Measurements from ENCODE around the gene TACR1.
"Not testable (repeated sequence)": the region's sequence is repeated elsewhere in the genome, so short reads cannot be mapped to it uniquely, and the experiment has no call there.

Gene TACR1, protein sequence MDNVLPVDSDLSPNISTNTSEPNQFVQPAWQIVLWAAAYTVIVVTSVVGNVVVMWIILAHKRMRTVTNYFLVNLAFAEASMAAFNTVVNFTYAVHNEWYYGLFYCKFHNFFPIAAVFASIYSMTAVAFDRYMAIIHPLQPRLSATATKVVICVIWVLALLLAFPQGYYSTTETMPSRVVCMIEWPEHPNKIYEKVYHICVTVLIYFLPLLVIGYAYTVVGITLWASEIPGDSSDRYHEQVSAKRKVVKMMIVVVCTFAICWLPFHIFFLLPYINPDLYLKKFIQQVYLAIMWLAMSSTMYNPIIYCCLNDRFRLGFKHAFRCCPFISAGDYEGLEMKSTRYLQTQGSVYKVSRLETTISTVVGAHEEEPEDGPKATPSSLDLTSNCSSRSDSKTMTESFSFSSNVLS

DNA sequence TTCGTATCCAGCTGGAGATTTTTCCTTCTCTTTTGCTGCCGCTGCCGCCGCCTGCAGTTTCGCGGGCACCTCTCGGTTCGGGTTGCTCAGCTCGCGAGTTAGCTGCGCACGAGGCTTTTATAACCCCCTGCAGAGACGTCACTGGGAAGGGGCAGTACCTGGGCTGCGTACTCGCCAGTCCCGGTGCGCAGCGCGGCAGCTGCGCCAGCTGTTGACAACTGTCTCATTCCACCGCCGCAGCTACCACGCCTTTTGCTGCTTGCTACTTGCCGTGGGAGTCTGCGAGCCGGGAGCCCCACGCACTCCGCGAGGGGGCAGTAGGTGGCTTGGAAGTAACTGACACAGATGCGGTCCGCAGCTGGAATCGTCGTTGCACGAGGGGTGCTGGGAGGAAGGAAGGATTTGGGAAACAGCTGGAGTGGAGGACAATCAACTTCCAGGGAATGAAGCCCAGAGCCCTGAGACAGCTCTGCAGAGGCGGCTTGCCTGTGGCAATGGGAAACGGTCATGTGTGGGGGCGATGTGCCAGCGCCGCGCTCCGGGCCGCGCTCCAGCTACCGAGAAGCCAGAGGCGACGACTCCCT lies at the start of gene TACR1:
TACR1 (minus strand) TSS at position 93 of the 584 bp plus-strand sequence. CDS start 586 bp downstream, outside the sequence.
- no peak for DNase-seq

- not testable (repeated sequence) for DNase-seq
Observed at GRCh38 chr2:75248581-75248980, 49.3 kb upstream of the TACR1 start.

DNA sequence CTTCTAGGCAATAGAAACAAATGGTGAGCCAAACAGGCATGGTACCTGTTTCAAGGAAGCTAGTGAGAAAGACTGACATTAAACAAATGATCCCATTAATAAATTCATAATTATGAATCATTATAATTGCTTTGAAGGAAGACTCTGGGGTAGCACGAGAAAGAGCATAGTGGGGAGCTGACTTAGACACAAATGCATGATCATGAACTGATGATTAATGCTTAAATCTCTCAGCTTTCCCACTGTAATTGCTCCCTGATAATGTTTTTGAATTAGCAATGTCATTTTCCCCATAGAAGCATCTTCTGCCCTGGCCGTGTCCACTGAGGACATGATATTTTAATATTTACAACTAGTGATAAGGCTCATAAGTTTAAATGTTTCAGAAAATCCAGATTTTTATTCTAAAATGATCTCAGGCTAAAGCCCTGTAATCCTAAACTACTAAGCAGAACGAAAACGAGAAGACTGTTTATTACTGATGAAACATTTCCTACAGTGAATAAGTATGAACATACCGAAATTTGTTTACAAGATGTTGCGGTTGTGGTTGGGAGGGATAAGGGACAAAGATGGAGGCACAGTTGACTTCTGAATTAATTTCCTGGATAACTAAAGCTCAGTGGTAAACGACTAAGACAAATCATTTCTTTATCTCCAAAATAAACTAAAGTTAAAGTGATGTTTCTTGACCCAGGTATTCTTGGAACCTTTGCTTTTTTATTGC lies 47.3 kb upstream of the TACR1 start:
- DNase-seq: no peak

DNA sequence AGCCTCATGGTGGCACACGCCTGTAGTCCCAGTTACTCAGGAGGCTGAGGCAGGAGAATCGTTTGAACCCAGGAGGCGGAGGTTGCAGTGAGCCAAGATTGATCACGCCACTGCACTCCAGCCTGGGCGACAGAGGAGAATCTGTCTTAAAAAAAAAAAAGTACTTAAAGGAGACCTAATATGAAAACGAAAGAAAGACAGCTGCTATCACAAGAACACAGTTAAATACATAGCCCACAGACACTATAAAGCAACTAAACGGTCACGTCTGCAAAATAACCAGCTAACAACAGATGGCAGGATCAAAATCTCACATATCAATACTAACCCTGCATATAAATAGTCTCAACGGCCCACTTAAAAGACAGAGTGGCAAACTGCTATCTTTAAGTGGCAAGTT lies 43.9 kb upstream of the TACR1 start:
- DNase-seq: no peak

DNA sequence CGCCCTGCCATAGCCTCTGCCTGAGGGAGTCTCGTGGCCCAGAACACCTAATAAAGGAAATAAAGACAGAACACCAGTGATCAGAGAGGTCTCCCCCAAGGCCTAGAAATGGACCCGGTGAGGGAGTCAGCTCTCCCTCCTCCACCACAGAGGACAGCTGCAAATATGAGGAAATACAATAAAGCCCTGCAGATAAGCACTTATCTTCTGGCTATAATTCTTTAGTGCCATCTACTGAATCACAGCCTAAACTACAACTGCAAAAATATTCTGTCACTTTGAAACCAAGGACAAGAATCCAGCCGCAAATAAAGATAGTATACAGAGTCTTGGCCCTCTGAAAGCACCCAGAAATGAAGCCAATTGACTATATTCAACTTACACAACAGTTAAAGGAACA lies 42.4 kb upstream of the TACR1 start:
- DNase-seq: no peak

GRCh38 chr2:75238670-75239330 lies 39.5 kb upstream of the TACR1 start:
- no peak for DNase-seq

DNA sequence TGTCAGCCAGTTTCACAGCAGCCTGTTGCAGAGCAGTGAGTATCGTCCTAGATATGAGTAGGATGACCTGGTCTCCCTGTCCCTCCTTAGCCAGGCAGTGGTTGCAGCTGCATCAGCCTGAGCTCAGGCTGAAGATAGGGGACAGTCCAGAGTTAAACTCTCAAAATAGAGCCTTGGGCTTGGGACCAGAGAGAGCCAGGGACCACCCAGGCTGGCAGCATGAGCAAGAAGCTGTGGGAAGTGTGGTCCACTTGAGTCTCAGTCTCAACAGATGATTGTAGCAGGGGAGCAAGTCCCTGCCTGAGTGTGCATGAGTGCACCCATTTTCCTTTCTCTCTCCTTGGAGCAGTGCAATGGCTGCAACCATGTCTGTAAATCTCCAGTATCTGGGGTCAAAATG lies 38.0 kb upstream of the TACR1 start:
- no peak for DNase-seq

DNA sequence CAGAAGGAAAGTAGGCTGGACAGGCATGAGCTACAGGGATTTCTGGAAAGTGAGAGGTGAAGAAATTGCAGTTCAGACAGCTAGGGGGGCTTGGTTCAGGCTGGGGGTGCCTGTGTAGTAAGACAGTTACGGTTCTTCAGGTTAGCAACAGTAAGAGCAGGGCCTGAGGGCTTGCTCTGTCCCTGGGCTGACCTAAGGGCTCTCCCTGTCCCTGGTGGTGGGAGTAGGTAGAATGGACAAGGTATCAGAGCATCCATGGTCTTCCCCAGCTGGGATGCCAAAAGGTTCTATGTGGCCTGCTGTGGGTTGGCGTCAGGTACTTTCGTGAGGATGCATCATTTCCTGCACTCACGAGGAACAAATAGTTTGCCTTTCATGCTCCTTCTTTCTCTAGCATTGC lies 34.6 kb upstream of the TACR1 start:
- no peak for DNase-seq

DNA sequence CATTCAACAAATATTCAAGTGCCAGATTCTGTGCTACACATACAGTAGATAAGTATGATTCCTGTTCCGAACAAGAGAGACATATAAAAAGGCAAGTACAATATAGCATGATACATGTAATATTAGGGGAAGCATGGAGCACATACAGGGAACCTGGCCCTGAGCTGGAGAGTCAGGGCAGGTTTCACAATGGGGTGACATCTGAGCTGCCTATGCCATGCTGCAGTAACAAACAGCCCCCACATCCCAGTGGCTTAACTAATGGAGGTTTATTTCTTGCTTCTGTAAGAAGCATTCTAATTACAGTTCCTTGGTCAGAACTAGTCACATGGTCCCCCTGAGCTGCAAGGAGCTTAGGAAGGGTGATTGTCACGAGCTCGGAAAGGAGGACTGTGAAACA lies 27.3 kb upstream of the TACR1 start:
- DNase-seq: no peak

- no peak for DNase-seq
Observed at GRCh38 chr2:75226099-75226498, 26.8 kb upstream of the TACR1 start.

- no peak for DNase-seq
Observed at GRCh38 chr2:75224636-75225094, 25.3 kb upstream of the TACR1 start.

GRCh38 chr2:75222527-75222926 lies 23.2 kb upstream of the TACR1 start:
- DNase-seq: no peak

DNA sequence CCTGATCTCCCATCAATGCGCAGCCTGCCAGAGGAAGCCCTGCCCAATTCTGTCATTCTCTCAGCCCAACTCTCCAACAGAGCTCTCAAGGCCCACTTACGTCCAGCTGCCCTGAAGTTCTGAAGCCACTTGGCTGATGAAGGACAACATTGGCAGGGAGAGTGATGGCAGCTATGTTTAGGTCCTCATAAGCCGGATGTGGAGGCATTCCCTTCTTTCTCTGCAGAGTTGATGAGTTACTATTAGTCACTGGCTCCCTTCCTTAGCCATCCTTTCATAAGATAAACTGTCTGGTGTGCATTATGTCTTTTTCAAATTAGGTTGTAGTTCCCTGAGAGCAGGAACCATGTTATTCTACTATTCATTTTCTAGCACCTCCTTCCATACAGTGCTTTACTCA lies 22.5 kb upstream of the TACR1 start:
- DNase-seq: no peak

DNA sequence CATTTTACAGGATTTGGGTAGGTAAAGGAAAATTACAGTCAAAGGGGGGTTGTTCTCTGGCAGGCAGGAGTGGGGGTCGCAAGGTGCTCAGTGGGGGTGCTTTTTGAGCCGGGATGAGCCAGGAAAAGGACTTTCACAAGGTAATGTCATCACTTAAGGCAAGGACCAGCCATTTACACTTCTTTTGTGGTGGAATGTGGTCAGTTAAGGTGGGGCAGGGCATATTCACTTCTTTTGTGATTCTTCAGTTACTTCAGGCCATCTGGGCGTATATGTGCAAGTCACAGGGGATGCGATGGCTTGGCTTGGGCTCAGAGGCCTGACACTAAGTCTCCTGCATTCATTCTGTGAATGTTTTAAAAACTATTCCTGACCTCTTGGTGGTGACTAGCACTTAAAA lies 19.9 kb upstream of the TACR1 start:
- DNase-seq: not testable (repeated sequence)

- no peak for DNase-seq
Observed at GRCh38 chr2:75211266-75211770, 12.0 kb upstream of the TACR1 start.

- DNase-seq: no peak
Observed at GRCh38 chr2:75210409-75210808, 11.1 kb upstream of the TACR1 start.

GRCh38 chr2:75208738-75209137 lies 9.4 kb upstream of the TACR1 start:
- no peak for DNase-seq

DNA sequence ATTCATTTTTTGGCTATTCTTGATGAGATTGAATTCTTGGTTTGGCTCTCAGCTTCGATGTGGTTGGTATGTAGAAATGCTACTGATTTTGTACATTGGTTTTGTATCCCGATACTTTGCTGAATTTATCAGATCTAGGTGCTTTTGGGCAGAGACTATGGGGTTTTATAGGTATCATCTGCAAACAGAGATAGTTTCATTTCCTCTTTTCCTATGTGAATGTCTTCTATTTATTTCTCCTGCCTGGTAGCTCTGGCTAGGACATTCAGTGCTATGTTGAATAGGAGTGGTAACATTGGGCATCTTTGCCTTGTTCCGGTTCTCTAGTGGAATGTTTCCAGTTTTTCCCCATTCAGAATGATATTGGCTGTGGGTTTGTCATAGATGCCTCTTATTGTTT lies 5.5 kb upstream of the TACR1 start:
- DNase-seq: no peak

DNA sequence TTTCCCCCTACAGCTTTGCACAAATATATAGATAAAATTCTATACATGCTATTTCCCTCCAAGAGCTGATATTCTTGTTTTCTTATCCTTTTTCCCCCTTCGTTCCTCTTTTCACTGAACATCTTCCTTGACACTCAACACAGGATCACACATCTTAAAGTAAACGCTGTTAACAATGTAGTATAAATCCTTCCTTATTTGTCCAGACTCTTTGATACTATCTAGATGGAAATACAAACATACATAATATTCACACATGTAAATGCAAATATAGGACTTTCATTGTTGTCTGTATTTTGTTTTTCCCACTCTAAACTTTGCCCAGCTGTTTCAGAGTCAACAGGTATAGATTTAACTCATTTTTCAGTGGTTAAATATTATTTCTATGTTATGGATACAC lies 3.0 kb upstream of the TACR1 start:
- no peak for DNase-seq

DNA sequence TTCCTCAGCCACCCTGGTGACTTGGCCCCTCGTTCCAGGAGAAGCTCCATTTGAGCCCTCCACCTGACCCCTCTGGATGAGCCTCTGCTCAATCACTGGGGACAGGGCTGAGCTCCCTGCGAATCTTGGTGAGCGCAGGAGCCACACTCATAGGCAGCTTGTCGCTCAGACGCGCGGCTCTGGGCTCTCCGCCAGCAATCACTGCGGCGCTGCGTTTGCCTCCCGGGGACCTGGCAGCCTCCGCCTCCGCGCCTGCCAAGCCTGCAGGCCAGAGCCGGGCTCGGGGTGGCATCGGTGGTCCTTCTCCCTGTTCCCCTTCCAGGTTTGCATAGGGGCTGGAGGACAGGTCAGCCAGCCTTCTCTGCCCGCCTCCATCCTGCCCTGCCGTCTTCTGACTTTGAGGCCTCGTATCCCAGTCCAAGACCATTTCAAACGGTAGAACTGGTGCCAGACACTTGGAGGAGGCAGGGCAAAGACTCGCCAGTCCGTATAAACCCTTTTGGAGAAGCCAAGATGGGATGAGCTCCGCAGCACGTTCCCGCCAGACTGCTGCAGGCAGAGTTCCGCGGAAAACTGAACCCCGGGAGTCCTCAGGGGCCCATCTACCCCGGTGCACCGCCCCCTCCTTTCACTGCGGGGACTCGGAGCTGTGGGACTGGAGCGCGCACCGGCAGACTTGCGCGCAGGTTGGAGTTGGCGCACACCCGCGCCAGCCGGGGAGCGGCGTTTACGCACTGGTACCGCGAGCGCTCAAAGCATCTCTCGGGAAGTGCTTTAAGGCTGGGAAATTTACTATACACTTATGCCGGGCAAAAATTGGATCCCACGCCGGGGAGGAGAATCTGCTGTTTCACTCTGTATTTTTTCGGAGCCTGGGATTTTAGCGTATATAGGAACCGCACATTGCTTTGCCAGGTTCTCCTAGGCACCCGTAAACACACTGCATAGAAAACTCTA lies 1.1 kb upstream of the TACR1 start:
- no peak for DNase-seq

GRCh38 chr2:75195076-75195691 lies 4.1 kb downstream of the TACR1 start:
- DNase-seq: no peak
